Stimulated activated naive CD8-positive, alpha-beta T cell treated with anti-CD3 and anti-CD28 coated beads, Interleukin-15, Interleukin-2, amounts not matched to agents 100 ng/mL and 50 ng/mL, for 24 hours (primary cell): ENCODE measurements around the gene MAD1L1.

Experiments
- H3K27ac Mint-ChIP-seq: one replicate; pipeline ENCODE4 v1.8.0; 2021; ENCODE audit warnings: mild to moderate bottlenecking, mixed read lengths
- H3K27me3 Mint-ChIP-seq: one replicate; pipeline ENCODE4 v1.8.0; 2021; ENCODE audit warnings: mixed read lengths
- H3K36me3 Mint-ChIP-seq: one replicate; pipeline ENCODE4 v1.8.0; 2021; ENCODE audit warnings: low read depth, mixed read lengths
- H3K4me1 Mint-ChIP-seq: one replicate; pipeline ENCODE4 v1.8.0; 2021; ENCODE audit warnings: low read depth, mixed read lengths
- H3K4me3 Mint-ChIP-seq: one replicate; pipeline ENCODE4 v1.8.0; 2021; ENCODE audit warnings: mild to moderate bottlenecking, mixed read lengths
- H3K9me3 Mint-ChIP-seq: one replicate; pipeline ENCODE4 v1.8.0; 2021; ENCODE audit warnings: mixed read lengths

The MAD1L1 gene

GRCh38 chr7:2110610-2111396, 121.9 kb downstream of the MAD1L1 start:
- H3K4me3 Mint-ChIP-seq, result peak overlapping the region; percentile 65
- peak overlapping the region; percentile 88 for H3K27ac Mint-ChIP-seq
- H3K36me3 Mint-ChIP-seq, result peaks cover 20% of the 10 kb centered on the region
- H3K27me3 Mint-ChIP-seq, result no peaks in the 10 kb centered on the region
- peaks cover 47% of the 10 kb centered on the region for H3K4me1 Mint-ChIP-seq
- no peaks in the 10 kb centered on the region for H3K9me3 Mint-ChIP-seq

GRCh38 chr7:2109936-2110609, 122.7 kb downstream of the MAD1L1 start:
- peak overlapping the region; percentile 65 for H3K4me3 Mint-ChIP-seq
- peaks cover 20% of the 10 kb centered on the region for H3K36me3 Mint-ChIP-seq
- H3K27ac Mint-ChIP-seq, result peak overlapping the region; percentile 88
- peaks cover 49% of the 10 kb centered on the region for H3K4me1 Mint-ChIP-seq
- no peaks in the 10 kb centered on the region for H3K9me3 Mint-ChIP-seq
- H3K27me3 Mint-ChIP-seq, result no peaks in the 10 kb centered on the region

DNA sequence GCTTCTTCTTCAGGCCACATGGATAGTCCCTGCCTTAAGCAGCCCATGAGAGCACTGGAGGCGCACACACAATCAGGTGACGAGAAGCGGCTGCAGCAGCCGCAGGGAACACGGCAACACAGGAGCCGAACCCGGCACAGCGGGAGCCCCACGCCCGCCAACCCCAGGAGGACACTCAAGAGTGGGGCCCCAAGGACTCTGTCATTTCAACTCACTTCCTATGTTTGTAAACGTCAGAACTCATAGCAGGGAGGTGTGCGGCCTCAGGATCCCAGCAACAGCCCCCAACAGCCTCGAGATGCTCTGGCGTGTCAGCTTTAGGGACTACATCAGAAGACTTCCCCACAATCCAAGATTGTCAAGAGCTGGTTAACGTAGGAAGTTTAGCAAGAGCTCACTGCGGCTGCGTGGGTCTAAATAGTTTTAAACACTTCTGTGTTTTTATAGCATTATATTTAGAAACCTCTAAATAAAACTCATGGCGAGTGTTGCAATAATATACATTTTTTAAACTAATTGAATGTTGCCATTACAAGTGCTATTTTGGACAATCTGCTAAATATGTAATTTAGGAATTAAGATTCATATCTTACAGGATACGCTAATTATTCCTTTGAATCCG, 123.4 kb downstream of the MAD1L1 start:
- Mint-ChIP-seq H3K4me3 (no peak overlapping the region), H3K27ac (peak overlapping the region; percentile 88), H3K36me3 (peaks cover 14% of the 10 kb centered on the region), H3K9me3 (no peaks in the 10 kb centered on the region), H3K4me1 (peaks cover 55% of the 10 kb centered on the region), H3K27me3 (no peaks in the 10 kb centered on the region)

- no peaks in the 10 kb centered on the region for H3K27me3 Mint-ChIP-seq
Observed at GRCh38 chr7:2108501-2109250, 124.1 kb downstream of the MAD1L1 start.

DNA sequence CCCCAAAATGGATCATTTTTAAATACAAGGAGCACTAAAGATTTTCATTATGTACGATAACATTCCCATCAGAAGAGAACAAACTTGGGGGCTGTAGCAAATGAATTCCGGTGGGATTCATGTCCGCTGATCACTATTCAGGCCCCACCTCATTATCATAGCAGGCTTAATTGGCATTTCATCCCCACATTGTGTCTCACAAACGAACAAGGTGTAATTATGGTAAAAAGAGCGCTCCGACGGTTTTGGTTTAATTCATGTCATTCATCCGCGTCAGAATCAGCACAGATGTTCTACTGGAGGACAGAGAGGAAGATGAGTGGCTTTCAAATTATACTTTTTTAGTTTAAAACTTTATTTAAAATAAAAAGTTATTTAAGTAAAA, 124.7 kb downstream of the MAD1L1 start:
- no peak overlapping the region for H3K27ac Mint-ChIP-seq

More at GRCh38 chr7:2108501-2109250, 124.1 kb downstream of the MAD1L1 start:
- H3K36me3 Mint-ChIP-seq, result peaks cover 9% of the 10 kb centered on the region
- no peaks in the 10 kb centered on the region for H3K9me3 Mint-ChIP-seq
- peaks cover 55% of the 10 kb centered on the region for H3K4me1 Mint-ChIP-seq
- no peak overlapping the region for H3K27ac Mint-ChIP-seq
- no peak overlapping the region for H3K4me3 Mint-ChIP-seq

DNA sequence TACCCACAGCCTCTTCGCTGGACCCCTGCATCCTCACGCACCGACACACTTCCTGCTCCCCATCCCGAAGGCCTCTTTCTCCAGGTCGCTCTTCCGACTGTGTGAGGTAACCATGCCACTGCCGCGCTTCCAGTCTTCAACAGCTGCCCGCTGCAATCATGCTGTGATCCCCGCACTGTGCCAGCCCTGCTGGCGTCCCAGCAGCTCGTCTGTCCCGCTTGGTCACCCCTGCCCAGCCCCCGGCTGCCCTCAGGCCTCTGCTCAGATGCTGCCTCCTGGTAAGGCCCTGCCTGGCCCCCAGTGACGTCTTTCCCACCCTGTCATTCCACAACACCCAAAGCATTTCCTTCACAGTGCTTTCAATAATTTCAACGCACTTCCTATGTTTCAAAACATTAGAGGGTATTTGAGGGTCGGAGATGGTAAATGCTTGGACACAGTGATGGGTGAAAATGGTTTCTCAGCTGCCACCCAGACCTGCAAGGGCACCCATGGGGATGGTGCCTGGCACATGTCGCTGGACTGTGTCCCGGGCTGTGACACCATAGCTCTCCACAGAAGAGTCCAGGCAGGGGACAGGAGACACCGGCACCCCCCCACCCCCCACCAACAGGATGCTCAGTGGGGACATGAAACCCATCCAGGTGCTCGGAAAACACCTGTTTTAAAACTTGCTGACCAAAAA, 125.2 kb downstream of the MAD1L1 start:
- no peaks in the 10 kb centered on the region for H3K9me3 Mint-ChIP-seq
- peaks cover 8% of the 10 kb centered on the region for H3K36me3 Mint-ChIP-seq
- no peak overlapping the region for H3K27ac Mint-ChIP-seq
- peaks cover 54% of the 10 kb centered on the region for H3K4me1 Mint-ChIP-seq
- H3K4me3 Mint-ChIP-seq, result no peak overlapping the region
- H3K27me3 Mint-ChIP-seq, result no peaks in the 10 kb centered on the region

More for the DNA sequence above, 124.7 kb downstream of the MAD1L1 start:
- Mint-ChIP-seq H3K27me3 (no peaks in the 10 kb centered on the region), H3K9me3 (no peaks in the 10 kb centered on the region), H3K4me3 (no peak overlapping the region), H3K4me1 (peaks cover 57% of the 10 kb centered on the region), H3K36me3 (peaks cover 6% of the 10 kb centered on the region)

- Mint-ChIP-seq H3K9me3 (no peaks in the 10 kb centered on the region), H3K4me1 (peaks cover 54% of the 10 kb centered on the region), H3K27me3 (no peaks in the 10 kb centered on the region), H3K36me3 (peaks cover 12% of the 10 kb centered on the region), H3K27ac (no peak overlapping the region), H3K4me3 (no peak overlapping the region)
Observed at GRCh38 chr7:2106924-2107323, 125.8 kb downstream of the MAD1L1 start.

- peaks cover 54% of the 10 kb centered on the region for H3K4me1 Mint-ChIP-seq
Observed at GRCh38 chr7:2106440-2106839, 126.3 kb downstream of the MAD1L1 start.

DNA sequence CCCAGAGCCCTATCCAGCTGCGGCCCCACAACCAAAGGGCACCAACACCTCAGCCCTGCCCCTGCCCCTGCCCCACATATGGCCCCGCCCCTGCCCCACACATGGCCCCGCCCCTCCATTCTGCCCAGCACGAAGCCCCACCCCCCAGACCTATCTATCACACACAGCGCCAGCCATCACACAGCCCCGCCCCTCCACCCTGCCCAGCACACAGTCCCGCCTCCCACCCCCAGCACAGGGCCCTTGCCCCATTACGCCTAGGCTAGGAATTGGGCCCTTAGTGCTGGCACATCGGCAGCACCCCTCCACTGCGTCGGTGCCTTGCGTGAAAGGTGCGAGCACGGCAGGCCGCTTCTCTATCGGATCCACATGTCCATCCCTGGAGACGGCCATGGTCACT, 126.8 kb downstream of the MAD1L1 start:
- H3K4me3 Mint-ChIP-seq, result no peak overlapping the region
- H3K4me1 Mint-ChIP-seq, result peaks cover 50% of the 10 kb centered on the region
- peaks cover 12% of the 10 kb centered on the region for H3K36me3 Mint-ChIP-seq
- H3K27ac Mint-ChIP-seq, result no peak overlapping the region
- no peaks in the 10 kb centered on the region for H3K9me3 Mint-ChIP-seq
- H3K27me3 Mint-ChIP-seq, result no peaks in the 10 kb centered on the region

More at GRCh38 chr7:2106440-2106839, 126.3 kb downstream of the MAD1L1 start:
- H3K9me3 Mint-ChIP-seq, result no peaks in the 10 kb centered on the region
- no peak overlapping the region for H3K27ac Mint-ChIP-seq
- H3K36me3 Mint-ChIP-seq, result peaks cover 12% of the 10 kb centered on the region
- H3K27me3 Mint-ChIP-seq, result no peaks in the 10 kb centered on the region
- no peak overlapping the region for H3K4me3 Mint-ChIP-seq

GRCh38 chr7:2105280-2105679, 127.5 kb downstream of the MAD1L1 start:
- Mint-ChIP-seq H3K4me1 (peaks cover 50% of the 10 kb centered on the region), H3K36me3 (peaks cover 12% of the 10 kb centered on the region), H3K9me3 (no peaks in the 10 kb centered on the region), H3K4me3 (no peak overlapping the region), H3K27ac (no peak overlapping the region), H3K27me3 (no peaks in the 10 kb centered on the region)

DNA sequence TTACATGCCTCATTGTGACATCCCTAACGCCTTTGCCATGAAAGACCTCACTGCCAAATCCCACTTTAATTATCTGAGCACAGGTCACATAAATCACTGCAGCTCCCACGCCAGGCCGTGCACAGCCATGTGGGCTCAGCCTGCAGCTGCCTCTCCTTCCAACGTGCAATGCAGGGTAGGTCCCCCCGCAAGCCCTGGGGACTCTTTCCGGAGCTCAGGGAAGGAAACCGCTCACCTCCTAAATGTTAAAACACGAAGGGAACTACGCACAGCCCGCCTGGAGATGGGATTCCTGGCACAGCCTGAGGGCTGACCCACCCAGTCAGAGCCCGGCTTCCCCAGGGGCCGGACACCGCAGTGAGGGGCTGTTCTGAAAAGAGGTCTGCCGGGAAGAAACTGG, 128.0 kb downstream of the MAD1L1 start:
- H3K4me3 Mint-ChIP-seq, result no peak overlapping the region
- no peaks in the 10 kb centered on the region for H3K9me3 Mint-ChIP-seq
- H3K27ac Mint-ChIP-seq, result peak overlapping the region; percentile 67
- no peaks in the 10 kb centered on the region for H3K27me3 Mint-ChIP-seq
- peaks cover 6% of the 10 kb centered on the region for H3K36me3 Mint-ChIP-seq
- peaks cover 50% of the 10 kb centered on the region for H3K4me1 Mint-ChIP-seq

DNA sequence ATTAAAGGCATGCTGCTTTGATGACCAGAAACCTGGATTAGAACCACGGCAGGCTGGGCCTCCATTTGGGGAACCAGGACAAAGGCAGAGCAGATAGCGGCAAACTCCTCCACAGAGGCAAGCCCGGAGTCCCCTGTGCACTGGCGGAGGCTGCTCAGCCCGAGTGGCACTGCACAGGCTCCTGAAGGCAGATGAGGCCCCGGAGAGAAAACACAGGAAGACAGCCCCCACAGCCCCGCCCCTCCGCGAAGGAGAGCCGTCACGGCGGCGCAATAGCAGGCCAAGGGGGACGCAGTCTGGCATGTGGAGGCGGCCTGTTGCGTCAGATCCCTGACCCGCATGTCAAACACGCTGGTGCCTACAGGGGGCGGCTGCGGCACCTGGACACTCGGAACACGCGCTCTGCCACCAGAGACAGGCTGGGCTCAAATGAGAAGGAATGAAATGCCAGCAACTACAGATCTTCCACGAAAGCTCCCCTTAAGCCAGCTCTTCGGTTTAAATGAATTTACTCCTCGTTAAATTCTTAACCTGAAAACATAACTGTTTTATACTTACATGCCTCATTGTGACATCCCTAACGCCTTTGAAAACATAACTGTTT, 128.5 kb downstream of the MAD1L1 start:
- peaks cover 5% of the 10 kb centered on the region for H3K36me3 Mint-ChIP-seq
- peak overlapping the region; percentile 37 for H3K4me3 Mint-ChIP-seq
- no peaks in the 10 kb centered on the region for H3K27me3 Mint-ChIP-seq
- peaks cover 53% of the 10 kb centered on the region for H3K4me1 Mint-ChIP-seq
- peak overlapping the region; percentile 67 for H3K27ac Mint-ChIP-seq
- no peaks in the 10 kb centered on the region for H3K9me3 Mint-ChIP-seq

DNA sequence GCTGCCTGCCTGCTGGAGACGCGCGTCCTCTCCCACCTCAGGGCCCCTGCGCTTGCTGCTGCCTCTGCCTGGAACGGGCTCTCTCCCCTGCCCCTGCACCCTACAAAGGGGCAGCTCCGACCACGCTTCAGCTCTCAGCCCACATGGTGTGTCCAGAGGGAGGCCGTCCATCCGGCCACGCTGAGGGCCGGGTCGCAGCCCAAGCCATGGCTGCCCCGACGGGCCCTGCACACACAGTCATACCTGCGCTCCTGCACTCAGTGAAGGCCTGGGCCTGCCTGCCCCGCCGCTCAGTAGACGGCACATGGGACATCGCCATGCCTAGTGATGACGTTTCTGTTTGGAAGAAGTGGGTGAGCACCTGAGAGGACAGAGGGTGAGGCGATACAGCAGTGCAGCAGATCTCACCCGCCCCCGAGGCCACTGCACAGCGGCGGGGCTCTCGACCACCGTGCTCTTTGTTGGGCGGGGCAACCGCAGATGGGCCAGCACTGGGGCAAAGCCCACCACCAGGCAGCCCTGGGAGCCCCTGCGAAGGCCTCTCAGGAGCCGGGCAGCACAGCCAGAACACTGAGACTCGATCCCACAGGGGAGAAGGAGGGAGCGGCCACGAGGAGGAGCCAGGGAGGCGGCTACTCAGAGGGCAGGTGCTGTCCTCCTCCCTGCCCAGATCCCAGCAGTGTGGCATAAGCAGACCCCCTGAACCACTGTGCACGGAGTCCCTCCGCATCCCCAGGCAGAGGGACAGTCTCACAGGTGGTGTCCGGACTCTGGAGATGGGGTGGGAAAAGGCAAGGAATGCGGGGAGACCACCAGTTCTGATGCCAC, 129.5 kb downstream of the MAD1L1 start:
- Mint-ChIP-seq H3K36me3 (peaks cover 5% of the 10 kb centered on the region), H3K9me3 (no peaks in the 10 kb centered on the region), H3K27ac (peak overlapping the region; percentile 65), H3K4me3 (peak overlapping the region; percentile 37), H3K4me1 (peaks cover 62% of the 10 kb centered on the region), H3K27me3 (no peaks in the 10 kb centered on the region)
